ENCODE measurements around the gene GJD3. TPM values are rescaled to one million over a fixed set of nuclear protein-coding genes. Genes with fewer than 3 reads are reported as not detected.
A peak's percentile ranks its signal among the peaks of the same experiment; 100 is the strongest.

Gene GJD3
- total and polyA plus RNA-seq, 9 of the 15 experiments (the other 6 are each of a cell fraction or from before 2014, with no cell fraction given) = 0.17 to 0.38 TPM; not detected in 7

- intact Hi-C loops (cut with micrococcal nuclease) = loop anchor here (10.0 kb wide), 1 partner anchor 338 kb away; the partner anchor contains the start of gene CSF3
- peak in 2 of 4 experiments; percentile 61 to 72 for DNase-seq (ENCODE audit: extremely low read depth in 1 of 4, low spot score in 3 of 4)
- peaks cover 6 to 64% of the 10 kb centered on the region in 2 experiments; a peak in 3 of 5 replicates for H3K4me1 ChIP-seq (replicated peaks in 1 of 2; ENCODE audit: control insufficient read depth in 2 of 2, insufficient read depth in 2 of 2, low read length in 2 of 2)
- ChIA-PET CTCF (ENCODE audit: low intra/inter-chr PET ratio) (interaction anchor here (0.7 to 0.8 kb wide), 2 partner anchors 49 to 50 kb away, joined by 3 to 4 read pairs; no protein-coding TSS in a partner anchor), POLR2A (interaction anchor here (0.7 to 1.2 kb wide), 2 partner anchors 22 to 46 kb away, joined by 4 read pairs; no protein-coding TSS in a partner anchor)
- peak; percentile 91 for FAIRE-seq
- H3K4me2 ChIP-seq (ENCODE audit: insufficient read depth, low read length) = no peak overlapping the region
- 0 out of 2 replicates have a peak, but pooled peaks cover 3% of the 10 kb centered on the region for H4K20me1 ChIP-seq (replicated peaks; ENCODE audit: control insufficient read depth, insufficient read depth, low read length)
- H3K9me3 ChIP-seq (replicated peaks; ENCODE audit: control insufficient read depth, insufficient read depth, low read depth, low read length) = no peaks in the 10 kb centered on the region
- H3K9me1 ChIP-seq (ENCODE audit: control insufficient read depth, insufficient read depth, low read length) = no peaks in the 10 kb centered on the region
- peaks cover 65% of the 10 kb centered on the region; the same call in 2 of the 3 replicates for H3K36me3 ChIP-seq (ENCODE audit: control insufficient read depth, insufficient read depth, low read length)
- BruUV-seq (replicated peaks) = TSS peak; percentile 26
- H3K79me2 ChIP-seq (ENCODE audit: control insufficient read depth, insufficient read depth, low read length) = peaks cover 11% of the 10 kb centered on the region; the same call in 2 of the 3 replicates
- in situ Hi-C loops (cut with MboI) = loop anchor here (5.0 to 10.0 kb wide), 3 partner anchors 51 to 338 kb away; partner anchors contain the start of gene CSF3
- no peak overlapping the region for H3K27ac ChIP-seq (ENCODE audit: extremely low read depth, low read depth, low read length)
- H3K27me3 ChIP-seq (ENCODE audit: control insufficient read depth in 2 of 2, insufficient read depth in 2 of 2, low read length in 2 of 2) = no peaks in the 10 kb centered on the region
- WGBS (ENCODE audit: insufficient coverage, low coverage, missing lambda C conversion rate) = 49% methylated on average over 9 of the region's 9 CpGs
- H2AFZ ChIP-seq (ENCODE audit: low read depth, low read length) = no peak overlapping the region
- no peak overlapping the region for H3K4me3 ChIP-seq
- peak; percentile 18 for ATAC-seq
- H3K9ac ChIP-seq (ENCODE audit: insufficient read depth in 1 of 2, low read depth in 2 of 2, low read length in 2 of 2) = no peak overlapping the region
- no peak for TF ChIP-seq SRF (CRISPR knock-in tag; IDR thresholded peaks at IDR 0.05)
- TF ChIP-seq EP400 (IDR thresholded peaks at IDR 0.05) = no peak
- no peak for TF ChIP-seq ZFPM2 (CRISPR knock-in tag; IDR thresholded peaks at IDR 0.05)
- TF ChIP-seq BRF2 (IDR thresholded peaks at IDR 0.05; ENCODE audit: borderline replicate concordance, insufficient read depth, insufficient read length) = no peak
- no peak for TF ChIP-seq MNT (conservative IDR thresholded peaks at IDR 0.05)
- no peak for TF ChIP-seq ZBED1 (IDR thresholded peaks at IDR 0.05)
- TF ChIP-seq LEF1 (IDR thresholded peaks at IDR 0.05) = peak; percentile 22; the same call in 1 of the 2 replicates
- TF ChIP-seq TAF7 (tag; IDR thresholded peaks at IDR 0.05) = no peak
- TF ChIP-seq DACH1 (IDR thresholded peaks at IDR 0.05; ENCODE audit: partially characterized antibody) = peak; percentile 34
- TF ChIP-seq E2F3 (CRISPR knock-in tag; IDR thresholded peaks at IDR 0.05) = no peak
- no peak for TF ChIP-seq TFAM (CRISPR knock-in tag; conservative IDR thresholded peaks at IDR 0.05)
- peak; percentile 42; the same call in 1 of the 2 replicates for TF ChIP-seq CEBPG (CRISPR knock-in tag; IDR thresholded peaks at IDR 0.05)
- TF ChIP-seq CEBPG (tag; conservative IDR thresholded peaks at IDR 0.05 in 1 of 2, IDR thresholded peaks at IDR 0.05 in 1 of 2) = no peak; a peak in 1 of 4 replicates
- TF ChIP-seq ZNF124 (CRISPR knock-in tag; IDR thresholded peaks at IDR 0.05) = no peak
- no peak for TF ChIP-seq ZBTB43 (CRISPR knock-in tag; IDR thresholded peaks at IDR 0.05)
- no peak for TF ChIP-seq ZNF655 (CRISPR knock-in tag; IDR thresholded peaks at IDR 0.05)
- TF ChIP-seq ZNF668 (CRISPR knock-in tag; IDR thresholded peaks at IDR 0.05) = no peak
These were observed 11.7 kb downstream of the GJD3 start for GRCh38 chr17:40352779-40353394.

All from K562 (cell line).